RWPE2 (cell line): ENCODE data around the gene BCL7A.

Experiments
- ATAC-seq: fragments of 200-7000 bp; cut with Tn5 transposase; 3 replicates; pipeline ENCODE4 v1.9.1; 2021; ENCODE audit warnings: low read depth
- DNase-seq: peaks from one replicate; pipeline ENCODE4 v3.0.0-alpha.2; 2020; ENCODE audit warnings: low spot score
- H3K27ac ChIP-seq: fragments of 450-650 bp; 2 replicates; pipeline ENCODE4 v1.5.1; 2017; ENCODE audit warnings: mild to moderate bottlenecking; ENCODE audit not compliant: poor library complexity, severe bottlenecking
- H3K27me3 ChIP-seq: fragments of 250-450 bp; sonication (Bioruptor Pico); 2 replicates; pipeline ENCODE4 v1.5.1; 2021; ENCODE audit warnings: mild to moderate bottlenecking, moderate library complexity; ENCODE audit not compliant: insufficient read depth, poor library complexity, severe bottlenecking
- H3K36me3 ChIP-seq: fragments of 250-450 bp; sonication (Bioruptor Pico); 2 replicates; pipeline ENCODE4 v1.5.1; 2020; ENCODE audit warnings: low read depth, mild to moderate bottlenecking, moderate library complexity
- H3K4me1 ChIP-seq: fragments of 250-450 bp; sonication (Bioruptor Pico); 2 replicates; pipeline ENCODE4 v1.5.1; 2021; ENCODE audit warnings: mild to moderate bottlenecking, moderate library complexity; ENCODE audit not compliant: insufficient read depth, poor library complexity, severe bottlenecking
- H3K4me3 ChIP-seq: fragments of 250-450 bp; sonication (Bioruptor Pico); 2 replicates; pipeline ENCODE4 v1.5.1; 2021; ENCODE audit warnings: mild to moderate bottlenecking, moderate library complexity; ENCODE audit not compliant: severe bottlenecking
- H3K9me3 ChIP-seq: fragments of 250-450 bp; sonication (Bioruptor Pico); 2 replicates; pipeline ENCODE4 v1.5.1; 2021; ENCODE audit warnings: mild to moderate bottlenecking, moderate library complexity; ENCODE audit not compliant: severe bottlenecking
- CTCF ChIP-seq: fragments of 450-650 bp; IDR thresholded peaks from one replicate; pipeline ENCODE4 v1.5.1; 2017; ENCODE audit warnings: mild to moderate bottlenecking, moderate library complexity; ENCODE audit not compliant: poor library complexity, severe bottlenecking

BCL7A gene

GRCh38 chr12:121992059-121992879, 29.4 kb upstream of the BCL7A start:
- Histone ChIP-seq H3K9me3 (no peaks in the 10 kb centered on the region), H3K4me1 (peaks cover 19% of the 10 kb centered on the region), H3K27me3 (no peaks in the 10 kb centered on the region), H3K4me3 (no peak overlapping the region), H3K36me3 (no peaks in the 10 kb centered on the region), H3K27ac (peak overlapping the region; percentile 97)
- peak; percentile 100 for ATAC-seq
- TF ChIP-seq CTCF = peak; percentile 11
- DNase-seq = peak; percentile 92

- DNase-seq (no peak), ATAC-seq (no peak)
- H3K27ac ChIP-seq = no peak overlapping the region
- H3K36me3 ChIP-seq = no peaks in the 10 kb centered on the region
- peaks cover 16% of the 10 kb centered on the region for H3K4me1 ChIP-seq
- no peak overlapping the region for H3K4me3 ChIP-seq
- H3K9me3 ChIP-seq = no peaks in the 10 kb centered on the region
- no peaks in the 10 kb centered on the region for H3K27me3 ChIP-seq
- no peak for TF ChIP-seq CTCF
Measured at GRCh38 chr12:121996050-121996944, 25.4 kb upstream of the BCL7A start.

GRCh38 chr12:121996945-121997612, 24.6 kb upstream of the BCL7A start:
- TF ChIP-seq CTCF = no peak

GRCh38 chr12:122001466-122002209, 20.0 kb upstream of the BCL7A start:
- no peak for TF ChIP-seq CTCF
- Histone ChIP-seq H3K36me3 (no peaks in the 10 kb centered on the region), H3K4me3 (no peak overlapping the region), H3K4me1 (peaks cover 7% of the 10 kb centered on the region), H3K27ac (peak overlapping the region; percentile 67), H3K27me3 (no peaks in the 10 kb centered on the region), H3K9me3 (no peaks in the 10 kb centered on the region)
- DNase-seq (peak; percentile 86), ATAC-seq (peak; percentile 95)

More at GRCh38 chr12:121996945-121997612, 24.6 kb upstream of the BCL7A start:
- Histone ChIP-seq H3K4me1 (peaks cover 12% of the 10 kb centered on the region), H3K4me3 (no peak overlapping the region), H3K9me3 (no peaks in the 10 kb centered on the region), H3K27ac (no peak overlapping the region), H3K36me3 (no peaks in the 10 kb centered on the region), H3K27me3 (no peaks in the 10 kb centered on the region)
- ATAC-seq (no peak), DNase-seq (no peak)
